Tibial nerve (tissue), 4 donors: Measurements from ENCODE around the gene MRPL52.

Experiments
- CTCF ChIP-seq, 5 experiments: fragments of 200-600 bp in 3 of 5; fragments of 450-650 bp in 2 of 5; sonication (generic) in 3 of 5; IDR thresholded peaks; one replicate each; pipeline ENCODE4 v1.5.1; 2016 to 2019; ENCODE audit warnings: antibody characterized with exemption in 5 of 5, mild to moderate bottlenecking in 3 of 5, moderate library complexity in 2 of 5
- EP300 ChIP-seq, 2 donors: sonication (generic); formaldehyde crosslinking; IDR thresholded peaks; one replicate each; pipeline ENCODE4 v1.6.1; 2017; ENCODE audit warnings: antibody characterized with exemption in 2 of 2, mild to moderate bottlenecking in 1 of 2
- POLR2A ChIP-seq, 2 donors: fragments of 450-650 bp; IDR thresholded peaks; one replicate each; pipeline ENCODE4 v1.6.1; 2017; ENCODE audit warnings: antibody characterized with exemption in 2 of 2, mild to moderate bottlenecking in 2 of 2, moderate library complexity in 2 of 2

GRCh38 chr14:22793976-22794375, 35.7 kb upstream of the MRPL52 start:
- TF ChIP-seq EP300 (IDR thresholded peaks at IDR 0.05) (no peak), CTCF (IDR thresholded peaks at IDR 0.05) (no peak), POLR2A (IDR thresholded peaks at IDR 0.05) (no peak)
